Endodermal cell (in vitro differentiated cells): ENCODE data around the gene EYA2. TPM values are rescaled to one million over a fixed set of nuclear protein-coding genes. Genes with fewer than 3 reads are reported as not detected.

Source experiments
- DNase-seq: peaks from one replicate; pipeline ENCODE4 v3.0.0-alpha.2; 2017
- H3K27ac ChIP-seq: 2 replicates; pipeline ENCODE4 v1.5.1; 2013; ENCODE audit warnings: mild to moderate bottlenecking, low read depth, low read length, moderate library complexity
- H3K27me3 ChIP-seq: 2 replicates; pipeline ENCODE4 v1.6.1; 2013; ENCODE audit warnings: mild to moderate bottlenecking, low read length, moderate library complexity; ENCODE audit not compliant: insufficient read depth, control insufficient read depth, poor library complexity, severe bottlenecking
- H3K36me3 ChIP-seq: 2 replicates; pipeline ENCODE4 v1.7.0; 2013; ENCODE audit warnings: mild to moderate bottlenecking, low read length, moderate library complexity; ENCODE audit not compliant: control insufficient read depth, insufficient read depth
- H3K4me1 ChIP-seq: one replicate; pipeline ENCODE4 v1.7.0; 2013; ENCODE audit warnings: low read length; ENCODE audit not compliant: control insufficient read depth, insufficient read depth
- H3K4me3 ChIP-seq: 2 replicates; pipeline ENCODE4 v1.5.1; 2013; ENCODE audit warnings: mild to moderate bottlenecking, low read length, moderate library complexity
- H3K9ac ChIP-seq: 2 replicates; pipeline ENCODE4 v1.6.1; 2013; ENCODE audit warnings: mild to moderate bottlenecking, low read length, moderate library complexity; ENCODE audit not compliant: poor library complexity, severe bottlenecking; ENCODE audit errors: extremely low read depth
- H3K9me3 ChIP-seq: 2 replicates; pipeline ENCODE4 v1.6.1; 2013; ENCODE audit warnings: mild to moderate bottlenecking, low read length, moderate library complexity; ENCODE audit not compliant: control insufficient read depth
- H3K27ac Mint-ChIP-seq: 2 replicates; pipeline ENCODE4 v1.8.0; 2020; ENCODE audit warnings: mixed read lengths
- H3K27me3 Mint-ChIP-seq: 2 replicates; pipeline ENCODE4 v1.8.0; 2021; ENCODE audit warnings: mild to moderate bottlenecking, mixed read lengths; ENCODE audit not compliant: insufficient read depth
- H3K36me3 Mint-ChIP-seq: 2 replicates; pipeline ENCODE4 v1.8.0; 2020; ENCODE audit warnings: low read depth, mixed read lengths
- H3K4me1 Mint-ChIP-seq: 2 replicates; pipeline ENCODE4 v1.8.0; 2020; ENCODE audit warnings: mixed read lengths
- H3K4me3 Mint-ChIP-seq: 2 replicates; pipeline ENCODE4 v1.8.0; 2020; ENCODE audit warnings: mild to moderate bottlenecking, moderate library complexity, mixed read lengths
- H3K9me3 Mint-ChIP-seq: 2 replicates; pipeline ENCODE4 v1.8.0; 2020; ENCODE audit warnings: mild to moderate bottlenecking, mixed read lengths
- CTCF ChIP-seq: fragments of 200-600 bp; sonication (generic); conservative IDR thresholded peaks from 2 replicates; pipeline ENCODE4 v1.5.0; 2021; ENCODE audit warnings: antibody characterized with exemption, mild to moderate bottlenecking
- WGBS, 2 experiments: methylation state at CpG; one replicate each; pipeline versions ENCODE4 v1.1.5 to v1.1.7; 2013; ENCODE audit warnings: missing lambda C conversion rate in 2 of 2, mixed read lengths in 1 of 2; ENCODE audit not compliant: insufficient coverage in 1 of 2, insufficient read length in 1 of 2; 5-methylcytosine and 5-hydroxymethylcytosine counted together
- total RNA-seq, 2 donors: library from RNA; stranded (reverse); fragmentation: NEBNext Ultra II Directional in 1 of 2; extraction: Animal tissue kit (Norgen Biotek cat#: 25700) in 1 of 2; gene quantifications; 2 replicates in 1 of 2; 3 replicates in 1 of 2; pipeline ENCODE4 v1.2.1, GENCODE V29; 2021

The EYA2 gene
- total RNA-seq, 2 donors from 2014 or later: 9.1 to 18.0 TPM

DNA sequence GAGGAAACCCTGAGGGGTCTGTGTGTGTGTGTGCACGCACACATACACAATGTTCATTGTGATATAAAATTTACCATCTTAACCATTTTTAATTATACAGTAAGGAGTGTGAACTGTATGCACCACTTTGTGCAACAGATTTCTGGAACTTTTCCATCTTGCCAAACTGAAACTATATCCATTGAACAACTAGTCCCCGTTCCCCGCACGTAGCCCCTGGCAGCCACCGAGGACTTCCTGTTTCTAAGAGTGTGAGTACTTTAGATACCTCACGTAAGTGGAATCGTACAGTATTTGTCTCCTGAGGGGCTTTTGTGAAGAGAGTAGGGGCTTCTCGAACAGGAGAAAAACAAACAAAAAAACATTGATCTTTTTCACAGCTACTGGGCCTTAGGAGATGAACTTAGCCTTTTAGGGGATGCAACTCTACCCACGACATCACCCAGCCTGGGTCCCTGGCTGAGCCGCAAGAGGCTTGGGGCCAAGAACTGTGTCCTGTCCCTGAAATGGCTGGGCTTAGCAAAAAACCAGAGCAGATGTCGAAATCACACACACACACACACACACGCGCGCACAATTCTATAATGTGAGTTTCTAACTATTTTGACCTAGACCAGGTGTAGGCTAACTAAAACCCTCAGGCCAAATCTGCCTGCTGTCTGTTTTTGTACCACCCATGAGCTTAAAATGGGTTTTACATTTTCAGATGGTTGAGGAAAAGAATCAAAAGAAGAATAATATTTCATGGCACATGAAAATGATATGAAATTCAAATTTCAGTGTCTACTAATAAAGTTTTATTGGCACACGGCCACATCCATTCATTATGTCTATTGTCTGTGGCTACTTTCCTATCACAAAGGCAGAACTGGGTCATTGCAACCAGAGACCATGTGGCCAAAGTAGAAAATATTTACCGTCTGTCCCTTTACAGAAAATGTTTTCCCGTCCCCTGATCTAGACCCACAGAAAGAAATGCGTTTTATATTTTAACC, 144.2 kb downstream of the EYA2 start:
- no peak overlapping the region for H3K4me3 Mint-ChIP-seq
- Histone ChIP-seq H3K9ac (no peak overlapping the region), H3K27me3 (no peaks in the 10 kb centered on the region), H3K27ac (no peak overlapping the region), H3K4me3 (no peak overlapping the region), H3K36me3 (peaks cover 59% of the 10 kb centered on the region), H3K4me1 (no peaks in the 10 kb centered on the region), H3K9me3 (peaks cover 52% of the 10 kb centered on the region)
- H3K36me3 Mint-ChIP-seq: peaks cover 36% of the 10 kb centered on the region
- peaks cover 3% of the 10 kb centered on the region for H3K27me3 Mint-ChIP-seq
- no peak overlapping the region for H3K27ac Mint-ChIP-seq
- no peak for DNase-seq
- H3K4me1 Mint-ChIP-seq: peaks cover 11% of the 10 kb centered on the region
- WGBS, 2 experiments: 94% methylated on average over 15 to 17 of the region's 18 CpGs
- no peak for TF ChIP-seq CTCF
- peaks cover 11% of the 10 kb centered on the region for H3K9me3 Mint-ChIP-seq

DNA sequence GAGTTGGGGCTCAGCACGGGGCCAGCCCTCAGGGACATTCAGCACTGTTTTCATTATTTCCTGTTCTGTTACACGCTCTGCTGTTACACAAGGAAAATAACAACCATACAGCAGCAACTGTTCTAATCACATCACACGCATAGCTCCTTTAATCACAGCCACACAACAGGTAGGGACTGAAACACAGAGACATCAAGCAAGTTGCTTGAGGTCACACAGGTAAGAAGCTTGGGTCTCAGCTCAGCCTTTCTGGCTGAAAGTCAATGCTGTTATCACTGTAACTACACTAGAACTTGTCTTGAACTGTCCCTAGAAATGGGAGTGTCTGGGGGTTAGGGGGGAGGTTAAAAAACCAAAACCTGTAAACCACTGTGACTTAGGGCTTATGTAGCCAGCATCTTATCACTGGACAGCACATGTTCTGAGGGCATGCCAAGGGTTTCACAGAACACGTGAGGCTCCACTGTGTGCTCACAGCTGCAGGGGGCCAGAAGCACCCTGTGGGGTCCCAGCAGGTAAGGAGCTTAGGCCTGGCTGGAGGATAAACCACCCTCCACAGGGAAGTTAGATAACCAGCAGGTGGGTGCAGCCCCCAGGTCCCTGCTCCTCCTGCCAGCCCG, 146.0 kb downstream of the EYA2 start:
- Histone ChIP-seq H3K36me3 (peaks cover 57% of the 10 kb centered on the region), H3K27me3 (no peaks in the 10 kb centered on the region), H3K9me3 (peaks cover 52% of the 10 kb centered on the region), H3K27ac (no peak overlapping the region), H3K4me1 (no peaks in the 10 kb centered on the region), H3K4me3 (no peak overlapping the region), H3K9ac (no peak overlapping the region)
- H3K9me3 Mint-ChIP-seq: peaks cover 13% of the 10 kb centered on the region
- H3K4me3 Mint-ChIP-seq: no peak overlapping the region
- H3K4me1 Mint-ChIP-seq: peaks cover 11% of the 10 kb centered on the region
- no peak for TF ChIP-seq CTCF
- DNase-seq: peak; percentile 54
- peaks cover 33% of the 10 kb centered on the region for H3K36me3 Mint-ChIP-seq
- H3K27ac Mint-ChIP-seq: no peak overlapping the region
- WGBS, 2 experiments: 67 to 84% methylated on average over 5 of the region's 5 CpGs
- H3K27me3 Mint-ChIP-seq: peaks cover 6% of the 10 kb centered on the region

DNA sequence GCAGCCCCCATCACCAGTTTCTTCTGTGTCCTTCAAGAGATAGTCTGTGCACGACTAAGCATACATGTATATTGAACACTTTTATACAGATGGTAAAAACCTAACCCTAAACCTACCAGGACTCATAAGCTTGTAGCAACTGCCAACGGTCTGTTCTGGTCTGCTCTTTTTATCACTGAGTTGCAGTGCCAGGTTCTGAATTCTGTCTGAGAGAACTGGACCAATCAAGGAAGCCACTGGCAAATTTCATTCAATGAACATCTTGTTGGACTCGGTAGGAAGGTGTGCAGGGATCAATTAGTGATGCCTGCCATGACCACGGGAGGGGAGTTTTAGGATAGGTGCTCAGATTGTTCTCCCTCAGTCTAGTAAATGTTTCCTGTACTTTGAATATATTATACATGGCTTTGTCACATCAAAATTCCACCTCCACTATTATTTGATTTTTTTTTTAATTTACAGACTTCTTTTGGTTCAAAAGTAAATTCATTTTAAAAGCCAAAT, 146.8 kb downstream of the EYA2 start:
- no peak for TF ChIP-seq CTCF
- no peak for DNase-seq
- Histone ChIP-seq H3K9ac (no peak overlapping the region), H3K4me1 (no peaks in the 10 kb centered on the region), H3K27ac (no peak overlapping the region), H3K9me3 (peaks cover 52% of the 10 kb centered on the region), H3K27me3 (no peaks in the 10 kb centered on the region), H3K36me3 (peaks cover 57% of the 10 kb centered on the region), H3K4me3 (no peak overlapping the region)
- WGBS, 2 experiments: 93 to 96% methylated on average over 3 to 4 of the region's 4 CpGs
- Mint-ChIP-seq H3K4me3 (no peak overlapping the region), H3K27me3 (peaks cover 6% of the 10 kb centered on the region), H3K36me3 (peaks cover 34% of the 10 kb centered on the region), H3K4me1 (peaks cover 11% of the 10 kb centered on the region), H3K9me3 (peaks cover 19% of the 10 kb centered on the region), H3K27ac (no peak overlapping the region)
